GM23338 (cell line): ENCODE data around the gene TMEM271. TPM values are rescaled to one million over a fixed set of nuclear protein-coding genes. Genes with fewer than 3 reads are reported as not detected.

Source experiments
- ATAC-seq: fragments of 200-7000 bp; cut with Tn5 transposase; 3 replicates; pipeline ENCODE4 v1.9.1; 2020
- DNase-seq: peaks from one replicate; pipeline ENCODE4 v3.0.0-alpha.2; 2015; ENCODE audit warnings: low spot score
- H2AFZ ChIP-seq: fragments of 200-600 bp; sonication (generic); 2 replicates; pipeline ENCODE4 v1.8.0; 2016; ENCODE audit warnings: antibody characterized with exemption, mild to moderate bottlenecking, moderate library complexity
- H3F3A ChIP-seq: fragments of 200-600 bp; sonication (generic); replicated peaks from 2 replicates; pipeline ENCODE4 v1.8.0; 2017; ENCODE audit warnings: antibody characterized with exemption, mixed run types, low read depth
- H3K27ac ChIP-seq: fragments of 200-600 bp; sonication (generic); 2 replicates; pipeline ENCODE4 v1.6.1; 2016; ENCODE audit warnings: low read depth
- H3K27me3 ChIP-seq: fragments of 200-600 bp; sonication (generic); 2 replicates; pipeline ENCODE4 v1.8.0; 2016; ENCODE audit warnings: mild to moderate bottlenecking, mixed run types, moderate library complexity; ENCODE audit not compliant: insufficient read depth
- H3K36me3 ChIP-seq: fragments of 200-600 bp; sonication (generic); 2 replicates; pipeline ENCODE4 v1.8.0; 2016; ENCODE audit warnings: mild to moderate bottlenecking; ENCODE audit not compliant: insufficient read depth
- H3K4me1 ChIP-seq: fragments of 200-600 bp; sonication (generic); 2 replicates; pipeline ENCODE4 v1.8.0; 2016; ENCODE audit warnings: mild to moderate bottlenecking, moderate library complexity; ENCODE audit not compliant: insufficient read depth
- H3K4me2 ChIP-seq: fragments of 200-600 bp; sonication (generic); 2 replicates; pipeline ENCODE4 v1.7.1; 2017; ENCODE audit warnings: mixed run types
- H3K4me3 ChIP-seq: fragments of 200-600 bp; sonication (generic); 2 replicates; pipeline ENCODE4 v1.6.1; 2016; ENCODE audit warnings: mixed run types
- H3K79me2 ChIP-seq: fragments of 200-600 bp; sonication (generic); replicated peaks from 2 replicates; pipeline ENCODE4 v1.8.0; 2017; ENCODE audit warnings: mild to moderate bottlenecking; ENCODE audit not compliant: insufficient read depth
- H3K9me2 ChIP-seq: fragments of 200-600 bp; sonication (generic); 2 replicates; pipeline ENCODE4 v1.8.0; 2017; ENCODE audit not compliant: insufficient read depth
- H4K20me1 ChIP-seq: fragments of 200-600 bp; sonication (generic); replicated peaks from 2 replicates; pipeline ENCODE4 v1.8.0; 2017; ENCODE audit warnings: mild to moderate bottlenecking; ENCODE audit not compliant: insufficient read depth
- H3K27ac Mint-ChIP-seq: 2 replicates; pipeline ENCODE4 v1.8.0; 2020; ENCODE audit warnings: inconsistent platforms, mild to moderate bottlenecking, moderate library complexity, mixed read lengths
- H3K27me3 Mint-ChIP-seq: 3 replicates; pipeline ENCODE4 v1.8.0; 2022; ENCODE audit warnings: low read depth, mild to moderate bottlenecking, moderate library complexity, mixed read lengths, inconsistent platforms; ENCODE audit not compliant: insufficient read depth, poor library complexity
- H3K36me3 Mint-ChIP-seq: 3 replicates; pipeline ENCODE4 v1.8.0; 2021; ENCODE audit warnings: low read depth, mild to moderate bottlenecking, inconsistent platforms, moderate library complexity, mixed read lengths
- H3K4me1 Mint-ChIP-seq: 3 replicates; pipeline ENCODE4 v1.8.0; 2020; ENCODE audit warnings: mild to moderate bottlenecking, inconsistent platforms, mixed read lengths
- H3K4me3 Mint-ChIP-seq: 3 replicates; pipeline ENCODE4 v1.8.0; 2021; ENCODE audit warnings: moderate library complexity, mild to moderate bottlenecking, inconsistent platforms, mixed read lengths
- H3K9me3 Mint-ChIP-seq: 3 replicates; pipeline ENCODE4 v1.8.0; 2020; ENCODE audit warnings: moderate library complexity, mild to moderate bottlenecking, inconsistent platforms, mixed read lengths
- CREB1 ChIP-seq: fragments of 250-450 bp; sonication (Bioruptor Pico); IDR thresholded peaks from 2 replicates; pipeline ENCODE4 v1.5.0; 2020; ENCODE audit warnings: low read depth, mild to moderate bottlenecking, moderate library complexity
- EZH2 ChIP-seq: fragments of 200-600 bp; sonication (generic); IDR thresholded peaks from one replicate; pipeline ENCODE4 v1.8.0; 2017; ENCODE audit warnings: antibody characterized with exemption, mild to moderate bottlenecking, low read depth; ENCODE audit not compliant: unreplicated experiment
- EZH2phosphoT487 ChIP-seq: fragments of 200-600 bp; sonication (generic); IDR thresholded peaks from one replicate; pipeline ENCODE4 v1.8.1; 2018; ENCODE audit warnings: antibody characterized with exemption; ENCODE audit not compliant: unreplicated experiment
- JUNB ChIP-seq: IDR thresholded peaks from one replicate; pipeline ENCODE4 v1.6.1; 2016; ENCODE audit warnings: antibody characterized with exemption; ENCODE audit not compliant: unreplicated experiment
- POLR2AphosphoS5 ChIP-seq: IDR thresholded peaks from 2 replicates; pipeline ENCODE4 v1.6.1; 2016; ENCODE audit warnings: antibody characterized with exemption, low read depth
- STAT1 ChIP-seq: IDR thresholded peaks from one replicate; pipeline ENCODE4 v1.6.1; 2016; ENCODE audit warnings: antibody characterized with exemption; ENCODE audit not compliant: unreplicated experiment
- ZNF114 ChIP-seq: fragments of 250-450 bp; sonication (Bioruptor Pico); IDR thresholded peaks from 2 replicates; pipeline ENCODE4 v1.5.0; 2020; ENCODE audit warnings: mild to moderate bottlenecking, moderate library complexity
- ZNF331 ChIP-seq: fragments of 250-450 bp; sonication (Bioruptor Pico); IDR thresholded peaks from 2 replicates; pipeline ENCODE4 v1.5.0; 2020; ENCODE audit warnings: low read depth, mild to moderate bottlenecking, moderate library complexity
- polyA plus RNA-seq: library from polyadenylated mRNA; unstranded; fragments of >200 nt; fragmentation: Nextera tagmentation; extraction: Ambion mirVana; gene quantifications from 2 replicates; pipeline ENCODE4 v1.2.1, GENCODE V29; 2016
- total RNA-seq: library from RNA; depleted of rRNA; stranded (reverse); fragments of >200 nt; shearing (Covaris generic); gene quantifications from 2 replicates; pipeline ENCODE4 v1.2.3, GENCODE V29; 2014
- TF ChIP-seq, protein P1 (sequence below): IDR thresholded peaks from 2 replicates; pipeline ENCODE4 v1.6.1; 2016; ENCODE audit warnings: antibody characterized with exemption
- TF ChIP-seq, protein P2 (sequence below), 2 experiments: fragments of 200-600 bp in 1 of 2; sonication (generic) in 1 of 2; conservative IDR thresholded peaks; 2 replicates each; pipeline versions ENCODE4 v1.5.1 to v1.6.1; 2016 to 2017; ENCODE audit warnings: antibody characterized with exemption in 2 of 2, low read depth in 2 of 2, mild to moderate bottlenecking in 2 of 2, moderate library complexity in 1 of 2
- TF ChIP-seq, protein P3 (sequence below): fragments of 250-450 bp; sonication (Bioruptor Pico); IDR thresholded peaks from 2 replicates; pipeline ENCODE4 v1.5.0; 2020; ENCODE audit warnings: mild to moderate bottlenecking, moderate library complexity

Gene TMEM271
- total and polyA plus RNA-seq, 2 experiments from 2014 or later, result 0.11 TPM; not detected in 1

GRCh38 chr4:602559-602942 is 26.5 kb upstream of the TMEM271 start (continued):
- TF ChIP-seq, protein P1, sequence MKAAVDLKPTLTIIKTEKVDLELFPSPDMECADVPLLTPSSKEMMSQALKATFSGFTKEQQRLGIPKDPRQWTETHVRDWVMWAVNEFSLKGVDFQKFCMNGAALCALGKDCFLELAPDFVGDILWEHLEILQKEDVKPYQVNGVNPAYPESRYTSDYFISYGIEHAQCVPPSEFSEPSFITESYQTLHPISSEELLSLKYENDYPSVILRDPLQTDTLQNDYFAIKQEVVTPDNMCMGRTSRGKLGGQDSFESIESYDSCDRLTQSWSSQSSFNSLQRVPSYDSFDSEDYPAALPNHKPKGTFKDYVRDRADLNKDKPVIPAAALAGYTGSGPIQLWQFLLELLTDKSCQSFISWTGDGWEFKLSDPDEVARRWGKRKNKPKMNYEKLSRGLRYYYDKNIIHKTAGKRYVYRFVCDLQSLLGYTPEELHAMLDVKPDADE, result no peak
- TF ChIP-seq POLR2AphosphoS5 (no peak), ZNF331 (no peak), CREB1 (CRISPR knock-in tag) (no peak), ZNF114 (CRISPR knock-in tag) (no peak)
- TF ChIP-seq, protein P2, sequence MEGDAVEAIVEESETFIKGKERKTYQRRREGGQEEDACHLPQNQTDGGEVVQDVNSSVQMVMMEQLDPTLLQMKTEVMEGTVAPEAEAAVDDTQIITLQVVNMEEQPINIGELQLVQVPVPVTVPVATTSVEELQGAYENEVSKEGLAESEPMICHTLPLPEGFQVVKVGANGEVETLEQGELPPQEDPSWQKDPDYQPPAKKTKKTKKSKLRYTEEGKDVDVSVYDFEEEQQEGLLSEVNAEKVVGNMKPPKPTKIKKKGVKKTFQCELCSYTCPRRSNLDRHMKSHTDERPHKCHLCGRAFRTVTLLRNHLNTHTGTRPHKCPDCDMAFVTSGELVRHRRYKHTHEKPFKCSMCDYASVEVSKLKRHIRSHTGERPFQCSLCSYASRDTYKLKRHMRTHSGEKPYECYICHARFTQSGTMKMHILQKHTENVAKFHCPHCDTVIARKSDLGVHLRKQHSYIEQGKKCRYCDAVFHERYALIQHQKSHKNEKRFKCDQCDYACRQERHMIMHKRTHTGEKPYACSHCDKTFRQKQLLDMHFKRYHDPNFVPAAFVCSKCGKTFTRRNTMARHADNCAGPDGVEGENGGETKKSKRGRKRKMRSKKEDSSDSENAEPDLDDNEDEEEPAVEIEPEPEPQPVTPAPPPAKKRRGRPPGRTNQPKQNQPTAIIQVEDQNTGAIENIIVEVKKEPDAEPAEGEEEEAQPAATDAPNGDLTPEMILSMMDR (conservative IDR thresholded peaks at IDR 0.05; ENCODE audit: low read depth in 2 of 2), result peak; percentile 78 to 100

- H3K27ac ChIP-seq, result no peak overlapping the region
- H3K27me3 ChIP-seq, result no peaks in the 10 kb centered on the region
- no peak for DNase-seq
- no peaks in the 10 kb centered on the region for H4K20me1 ChIP-seq
- no peaks in the 10 kb centered on the region for H3K79me2 ChIP-seq
- Mint-ChIP-seq H3K36me3 (no peaks in the 10 kb centered on the region), H3K27me3 (peaks cover 5% of the 10 kb centered on the region), H3K4me1 (peaks cover 10% of the 10 kb centered on the region), H3K4me3 (no peak overlapping the region), H3K9me3 (no peaks in the 10 kb centered on the region; the same call in 2 of the 3 replicates), H3K27ac (no peak overlapping the region)
- no peak overlapping the region for H3K4me3 ChIP-seq
- H3K36me3 ChIP-seq, result no peaks in the 10 kb centered on the region
- no peak overlapping the region for H3K4me2 ChIP-seq
- H3K9me2 ChIP-seq, result no peaks in the 10 kb centered on the region
- H2AFZ ChIP-seq, result no peak overlapping the region
- H3K4me1 ChIP-seq, result no peaks in the 10 kb centered on the region
- ATAC-seq, result no peak
- no peaks in the 10 kb centered on the region for H3F3A ChIP-seq
- no peak for TF ChIP-seq JUNB
- TF ChIP-seq, protein P1, result no peak
- no peak for TF ChIP-seq EZH2
- no peak for TF ChIP-seq ZNF114 (CRISPR knock-in tag)
- no peak for TF ChIP-seq EZH2phosphoT487
- no peak for TF ChIP-seq STAT1
- TF ChIP-seq ZNF331, result no peak
- TF ChIP-seq, protein P3, sequence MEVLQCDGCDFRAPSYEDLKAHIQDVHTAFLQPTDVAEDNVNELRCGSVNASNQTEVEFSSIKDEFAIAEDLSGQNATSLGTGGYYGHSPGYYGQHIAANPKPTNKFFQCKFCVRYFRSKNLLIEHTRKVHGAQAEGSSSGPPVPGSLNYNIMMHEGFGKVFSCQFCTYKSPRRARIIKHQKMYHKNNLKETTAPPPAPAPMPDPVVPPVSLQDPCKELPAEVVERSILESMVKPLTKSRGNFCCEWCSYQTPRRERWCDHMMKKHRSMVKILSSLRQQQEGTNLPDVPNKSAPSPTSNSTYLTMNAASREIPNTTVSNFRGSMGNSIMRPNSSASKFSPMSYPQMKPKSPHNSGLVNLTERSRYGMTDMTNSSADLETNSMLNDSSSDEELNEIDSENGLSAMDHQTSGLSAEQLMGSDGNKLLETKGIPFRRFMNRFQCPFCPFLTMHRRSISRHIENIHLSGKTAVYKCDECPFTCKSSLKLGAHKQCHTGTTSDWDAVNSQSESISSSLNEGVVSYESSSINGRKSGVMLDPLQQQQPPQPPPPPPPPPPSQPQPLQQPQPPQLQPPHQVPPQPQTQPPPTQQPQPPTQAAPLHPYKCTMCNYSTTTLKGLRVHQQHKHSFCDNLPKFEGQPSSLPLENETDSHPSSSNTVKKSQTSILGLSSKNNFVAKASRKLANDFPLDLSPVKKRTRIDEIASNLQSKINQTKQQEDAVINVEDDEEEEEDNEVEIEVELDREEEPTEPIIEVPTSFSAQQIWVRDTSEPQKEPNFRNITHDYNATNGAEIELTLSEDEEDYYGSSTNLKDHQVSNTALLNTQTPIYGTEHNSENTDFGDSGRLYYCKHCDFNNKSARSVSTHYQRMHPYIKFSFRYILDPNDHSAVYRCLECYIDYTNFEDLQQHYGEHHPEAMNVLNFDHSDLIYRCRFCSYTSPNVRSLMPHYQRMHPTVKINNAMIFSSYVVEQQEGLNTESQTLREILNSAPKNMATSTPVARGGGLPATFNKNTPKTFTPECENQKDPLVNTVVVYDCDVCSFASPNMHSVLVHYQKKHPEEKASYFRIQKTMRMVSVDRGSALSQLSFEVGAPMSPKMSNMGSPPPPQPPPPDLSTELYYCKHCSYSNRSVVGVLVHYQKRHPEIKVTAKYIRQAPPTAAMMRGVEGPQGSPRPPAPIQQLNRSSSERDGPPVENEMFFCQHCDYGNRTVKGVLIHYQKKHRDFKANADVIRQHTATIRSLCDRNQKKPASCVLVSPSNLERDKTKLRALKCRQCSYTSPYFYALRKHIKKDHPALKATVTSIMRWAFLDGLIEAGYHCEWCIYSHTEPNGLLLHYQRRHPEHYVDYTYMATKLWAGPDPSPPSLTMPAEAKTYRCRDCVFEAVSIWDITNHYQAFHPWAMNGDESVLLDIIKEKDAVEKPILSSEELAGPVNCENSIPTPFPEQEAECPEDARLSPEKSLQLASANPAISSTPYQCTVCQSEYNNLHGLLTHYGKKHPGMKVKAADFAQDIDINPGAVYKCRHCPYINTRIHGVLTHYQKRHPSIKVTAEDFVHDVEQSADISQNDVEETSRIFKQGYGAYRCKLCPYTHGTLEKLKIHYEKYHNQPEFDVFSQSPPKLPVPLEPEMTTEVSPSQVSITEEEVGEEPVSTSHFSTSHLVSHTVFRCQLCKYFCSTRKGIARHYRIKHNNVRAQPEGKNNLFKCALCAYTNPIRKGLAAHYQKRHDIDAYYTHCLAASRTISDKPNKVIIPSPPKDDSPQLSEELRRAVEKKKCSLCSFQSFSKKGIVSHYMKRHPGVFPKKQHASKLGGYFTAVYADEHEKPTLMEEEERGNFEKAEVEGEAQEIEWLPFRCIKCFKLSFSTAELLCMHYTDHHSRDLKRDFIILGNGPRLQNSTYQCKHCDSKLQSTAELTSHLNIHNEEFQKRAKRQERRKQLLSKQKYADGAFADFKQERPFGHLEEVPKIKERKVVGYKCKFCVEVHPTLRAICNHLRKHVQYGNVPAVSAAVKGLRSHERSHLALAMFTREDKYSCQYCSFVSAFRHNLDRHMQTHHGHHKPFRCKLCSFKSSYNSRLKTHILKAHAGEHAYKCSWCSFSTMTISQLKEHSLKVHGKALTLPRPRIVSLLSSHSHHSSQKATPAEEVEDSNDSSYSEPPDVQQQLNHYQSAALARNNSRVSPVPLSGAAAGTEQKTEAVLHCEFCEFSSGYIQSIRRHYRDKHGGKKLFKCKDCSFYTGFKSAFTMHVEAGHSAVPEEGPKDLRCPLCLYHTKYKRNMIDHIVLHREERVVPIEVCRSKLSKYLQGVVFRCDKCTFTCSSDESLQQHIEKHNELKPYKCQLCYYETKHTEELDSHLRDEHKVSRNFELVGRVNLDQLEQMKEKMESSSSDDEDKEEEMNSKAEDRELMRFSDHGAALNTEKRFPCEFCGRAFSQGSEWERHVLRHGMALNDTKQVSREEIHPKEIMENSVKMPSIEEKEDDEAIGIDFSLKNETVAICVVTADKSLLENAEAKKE (CRISPR knock-in tag), result no peak
Measured at GRCh38 chr4:601612-602558, 25.8 kb upstream of the TMEM271 start.
